H1 (cell line): Measurements from ENCODE around the gene SPATA4. TPM values are rescaled to one million over a fixed set of nuclear protein-coding genes. Genes with fewer than 3 reads are reported as not detected.

Experiments
- BCL11A ChIP-seq, 2 experiments: IDR thresholded peaks; one replicate each; pipeline ENCODE4 v1.6.1; 2011; ENCODE audit warnings: low read depth in 2 of 2, low read length in 2 of 2, mild to moderate bottlenecking in 2 of 2
- CTBP2 ChIP-seq: IDR thresholded peaks from 2 replicates; pipeline ENCODE4 v1.7.0; 2011; ENCODE audit warnings: borderline replicate concordance, mild to moderate bottlenecking, moderate library complexity, mixed read lengths, low read length; ENCODE audit not compliant: insufficient read depth, insufficient read length
- KDM1A ChIP-seq: fragments of 200-600, 300-600 bp; sonication (generic); IDR thresholded peaks from 2 replicates; pipeline ENCODE4 v1.7.1; 2016; ENCODE audit warnings: mild to moderate bottlenecking, low read length, borderline replicate concordance
- POU5F1 ChIP-seq: IDR thresholded peaks from 2 replicates; pipeline ENCODE4 v1.6.1; 2011; ENCODE audit warnings: low read depth, mild to moderate bottlenecking, low read length, moderate library complexity
- TEAD4 ChIP-seq: IDR thresholded peaks from 2 replicates; pipeline ENCODE4 v1.6.1; 2012; ENCODE audit warnings: low read depth, low read length, inconsistent platforms, mixed read lengths
- polyA plus RNA-seq, 7 experiments: library from polyadenylated mRNA; depleted of rRNA in 3 of 7; stranded (reverse) in 5 of 7; unstranded in 2 of 7; fragments of >200 nt in 5 of 7; fragments of 200-250 nt in 2 of 7; gene quantifications; 1 replicate in 5 of 7; 2 replicates in 1 of 7; 4 replicates in 1 of 7; pipeline versions ENCODE4 v1.2.1 to v1.2.3, GENCODE V29; 2011 to 2013; ENCODE audit warnings: missing spikeins in 2 of 7, mixed read lengths in 2 of 7
- total RNA-seq: library from RNA; stranded (reverse); fragmentation: NEBNext Ultra II Directional; extraction: Animal tissue kit (Norgen Biotek cat#: 25700); gene quantifications from 2 replicates; pipeline ENCODE4 v1.2.1, GENCODE V29; 2021

The SPATA4 gene
- total and polyA plus RNA-seq, 2 of the 8 experiments (the other 6 are each of a cell fraction or from before 2014, with no cell fraction given) = not detected

GRCh38 chr4:176205299-176205698 is 9.9 kb upstream of the SPATA4 start (continued):
- TF ChIP-seq CTBP2 (no peak), BCL11A (IDR thresholded peaks at IDR 0.05; ENCODE audit: low read depth in 2 of 2, low read length in 2 of 2) (no peak), TEAD4 (no peak), KDM1A (no peak), POU5F1 (no peak)
